ENCODE results near the gene ZNF441. TPM values are rescaled to one million over a fixed set of nuclear protein-coding genes. Genes with fewer than 3 reads are reported as not detected.

The ZNF441 gene
- total RNA-seq, 1 donor from 2014 or later = 13.9 TPM

Other genes with a start within 250 kb of the ZNF441 start
- 21.4 and 23.8 TPM in 2 replicates for gene ECSIT, start 237.9 kb upstream of the ZNF441 start, total RNA-seq
- 0.20 and 0.22 TPM in 2 replicates for gene CNN1, start 228.1 kb upstream of the ZNF441 start, total RNA-seq
- gene ELOF1, start 207.8 kb upstream of the ZNF441 start, total RNA-seq = 19.2 and 27.2 TPM in 2 replicates
- gene ACP5, start 189.4 kb upstream of the ZNF441 start, total RNA-seq = under 0.01 and 0.60 TPM in 2 replicates
- 16.8 and 24.0 TPM in 2 replicates for gene ZNF627, start 169.5 kb upstream of the ZNF441 start, total RNA-seq
- 5.0 and 13.1 TPM in 2 replicates for gene ZNF823, start 28.1 kb upstream of the ZNF441 start, total RNA-seq
- 0.65 and 1.4 TPM in 2 replicates for gene ZNF491, start 31.5 kb downstream of the ZNF441 start, total RNA-seq
- gene ZNF440, start 47.3 kb downstream of the ZNF441 start, total RNA-seq = 4.8 and 9.5 TPM in 2 replicates
- gene ZNF439, start 81.7 kb downstream of the ZNF441 start, total RNA-seq = 0.22 and 2.8 TPM in 2 replicates
- 3.5 and 8.7 TPM in 2 replicates for gene ZNF69, start 120.8 kb downstream of the ZNF441 start, total RNA-seq
- gene ZNF700, start 158.1 kb downstream of the ZNF441 start, total RNA-seq = 3.3 and 5.2 TPM in 2 replicates
- 0.65 and 0.79 TPM in 2 replicates for gene ZNF763, start 198.0 kb downstream of the ZNF441 start, total RNA-seq